ENCODE data around the gene ELAVL2. TPM values are rescaled to one million over a fixed set of nuclear protein-coding genes. Genes with fewer than 3 reads are reported as not detected.
A peak's percentile ranks its signal among the peaks of the same experiment; 100 is the strongest.

ELAVL2 gene
- total RNA-seq, 1 donor from 2014 or later = 21.1 TPM

DNA sequence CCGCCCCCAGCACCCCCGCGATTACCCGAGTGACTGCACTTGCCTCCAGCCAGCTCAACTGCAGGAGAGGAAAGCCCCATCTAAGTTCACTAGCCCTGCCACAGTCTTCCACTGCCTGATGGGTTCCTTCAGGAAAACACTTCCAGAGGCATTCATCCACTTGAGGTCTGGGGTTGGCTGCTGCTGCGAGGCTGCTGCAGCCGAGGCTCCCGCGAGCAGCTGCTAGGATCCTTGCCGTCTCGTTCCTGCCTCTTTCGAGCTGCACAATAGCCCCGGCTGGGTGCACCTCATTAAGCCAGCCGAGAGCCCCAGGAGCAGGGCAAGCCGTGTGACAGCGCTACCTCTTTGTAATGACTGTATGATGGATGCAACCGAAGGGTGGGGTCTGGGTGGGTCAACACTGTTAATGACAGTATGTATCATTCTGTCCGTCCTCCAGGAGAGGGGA, 24.2 kb upstream of the ELAVL2 start:
- Mint-ChIP-seq H3K27me3 (ENCODE audit: insufficient read depth, low read depth) (peaks cover 2% of the 10 kb centered on the region), H3K36me3 (no peaks in the 10 kb centered on the region), H3K4me1 (peaks cover 17% of the 10 kb centered on the region), H3K4me3 (peak overlapping the region; percentile 88), H3K27ac (peak overlapping the region; percentile 96), H3K9me3 (no peaks in the 10 kb centered on the region)
- H3K27me3 ChIP-seq = peaks cover 15% of the 10 kb centered on the region
- no peaks in the 10 kb centered on the region for H3K9me3 ChIP-seq (ENCODE audit: low read depth)
- H3K4me3 ChIP-seq = peak overlapping the region; percentile 71
- peak overlapping the region; percentile 95 for H2AFZ ChIP-seq (replicated peaks)
- H3K9ac ChIP-seq = no peak overlapping the region
- H3K4me2 ChIP-seq = peak overlapping the region; percentile 97
- TF ChIP-seq EZH2phosphoT487 (IDR thresholded peaks at IDR 0.05) (peak; percentile 17), EZH2 (IDR thresholded peaks at IDR 0.05) (no peak)
- TF ChIP-seq, protein P1, sequence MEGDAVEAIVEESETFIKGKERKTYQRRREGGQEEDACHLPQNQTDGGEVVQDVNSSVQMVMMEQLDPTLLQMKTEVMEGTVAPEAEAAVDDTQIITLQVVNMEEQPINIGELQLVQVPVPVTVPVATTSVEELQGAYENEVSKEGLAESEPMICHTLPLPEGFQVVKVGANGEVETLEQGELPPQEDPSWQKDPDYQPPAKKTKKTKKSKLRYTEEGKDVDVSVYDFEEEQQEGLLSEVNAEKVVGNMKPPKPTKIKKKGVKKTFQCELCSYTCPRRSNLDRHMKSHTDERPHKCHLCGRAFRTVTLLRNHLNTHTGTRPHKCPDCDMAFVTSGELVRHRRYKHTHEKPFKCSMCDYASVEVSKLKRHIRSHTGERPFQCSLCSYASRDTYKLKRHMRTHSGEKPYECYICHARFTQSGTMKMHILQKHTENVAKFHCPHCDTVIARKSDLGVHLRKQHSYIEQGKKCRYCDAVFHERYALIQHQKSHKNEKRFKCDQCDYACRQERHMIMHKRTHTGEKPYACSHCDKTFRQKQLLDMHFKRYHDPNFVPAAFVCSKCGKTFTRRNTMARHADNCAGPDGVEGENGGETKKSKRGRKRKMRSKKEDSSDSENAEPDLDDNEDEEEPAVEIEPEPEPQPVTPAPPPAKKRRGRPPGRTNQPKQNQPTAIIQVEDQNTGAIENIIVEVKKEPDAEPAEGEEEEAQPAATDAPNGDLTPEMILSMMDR (IDR thresholded peaks at IDR 0.05) = no peak
- DNase-seq (ENCODE audit: low spot score) = peak; percentile 91
- H3K27ac ChIP-seq = peak overlapping the region; percentile 72
- peaks cover 38% of the 10 kb centered on the region for H3F3A ChIP-seq (ENCODE audit: low read depth)
- H3K36me3 ChIP-seq = no peaks in the 10 kb centered on the region
- no peaks in the 10 kb centered on the region for H3K79me2 ChIP-seq (ENCODE audit: low read depth)
- peaks cover 16% of the 10 kb centered on the region for H3K4me1 ChIP-seq
- H4K20me1 ChIP-seq (ENCODE audit: low read depth) = no peaks in the 10 kb centered on the region

DNA sequence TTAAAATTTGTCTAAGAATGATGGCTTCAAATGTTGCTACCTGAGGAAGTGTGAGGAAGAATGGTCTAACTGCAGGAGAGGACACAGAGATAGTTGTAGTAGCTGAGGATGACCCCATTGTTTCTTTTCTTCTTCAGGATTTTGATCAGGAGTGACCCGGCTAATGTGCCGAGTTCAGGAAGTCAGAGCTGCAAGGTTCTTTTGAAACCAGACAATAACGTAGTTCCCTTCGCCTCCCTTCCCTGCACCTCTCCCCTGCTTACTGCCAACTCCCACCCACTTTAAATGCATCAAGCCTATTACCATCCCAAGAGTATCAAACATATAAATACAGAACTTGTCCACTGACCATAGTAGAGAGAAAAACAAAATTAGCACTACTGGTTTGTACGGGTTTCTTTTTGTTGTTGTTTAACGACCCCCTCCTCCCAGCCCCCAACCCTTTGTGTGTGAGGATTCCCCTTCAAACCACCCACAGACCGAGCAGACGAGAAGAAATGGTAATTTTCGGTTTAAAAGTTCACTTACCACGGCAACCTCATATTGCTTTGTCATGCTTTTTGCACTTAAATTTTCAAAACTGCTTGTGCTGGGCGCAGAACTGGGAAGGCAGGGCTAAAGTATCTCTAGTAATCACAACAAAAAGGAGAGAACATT, 23.5 kb upstream of the ELAVL2 start:
- Histone ChIP-seq H3K4me2 (peak overlapping the region; percentile 97), H2AFZ (replicated peaks) (peak overlapping the region; percentile 95), H3K9ac (peak overlapping the region; percentile 21), H3K36me3 (no peaks in the 10 kb centered on the region), H3K27me3 (peaks cover 15% of the 10 kb centered on the region), H3K9me3 (ENCODE audit: low read depth) (no peaks in the 10 kb centered on the region), H3K4me3 (peak overlapping the region; percentile 71), H4K20me1 (ENCODE audit: low read depth) (no peaks in the 10 kb centered on the region), H3K4me1 (peaks cover 16% of the 10 kb centered on the region), H3F3A (ENCODE audit: low read depth) (peaks cover 38% of the 10 kb centered on the region), H3K27ac (peak overlapping the region; percentile 72), H3K79me2 (ENCODE audit: low read depth) (no peaks in the 10 kb centered on the region)
- TF ChIP-seq, protein P1 (IDR thresholded peaks at IDR 0.05) = no peak
- no peak for TF ChIP-seq EZH2phosphoT487 (IDR thresholded peaks at IDR 0.05)
- TF ChIP-seq EZH2 (IDR thresholded peaks at IDR 0.05) = no peak
- DNase-seq (ENCODE audit: low spot score) = peak; percentile 69
- Mint-ChIP-seq H3K36me3 (no peaks in the 10 kb centered on the region), H3K27me3 (ENCODE audit: insufficient read depth, low read depth) (peaks cover 2% of the 10 kb centered on the region), H3K9me3 (no peaks in the 10 kb centered on the region), H3K4me3 (peak overlapping the region; percentile 88), H3K27ac (peak overlapping the region; percentile 98), H3K4me1 (peaks cover 17% of the 10 kb centered on the region)

DNA sequence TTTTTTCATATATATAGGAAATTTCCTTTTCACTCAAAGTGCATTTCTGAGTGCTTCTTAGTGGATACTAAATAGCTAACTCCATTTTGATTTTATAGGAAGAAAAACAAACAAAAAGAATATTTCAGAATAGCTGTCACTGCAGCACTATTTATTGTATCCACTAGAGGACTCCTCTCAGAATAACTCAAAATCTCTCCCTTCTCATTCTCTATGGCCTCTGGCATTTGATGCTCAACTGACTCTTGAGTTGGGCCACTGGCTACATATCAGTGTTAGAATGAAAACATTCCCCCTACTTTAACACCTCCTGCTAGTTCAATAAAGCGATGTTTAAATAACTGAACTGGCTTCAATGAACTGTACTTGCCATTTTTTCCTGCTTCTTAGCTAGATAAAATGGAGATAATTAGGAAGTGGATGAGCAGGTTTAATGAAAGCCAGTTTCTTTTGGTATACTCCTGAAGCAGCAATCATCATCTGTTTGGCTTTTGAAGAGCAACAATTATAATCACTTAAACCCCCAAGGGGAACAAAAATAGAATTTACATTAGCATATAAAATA, 16.6 kb upstream of the ELAVL2 start:
- H3K36me3 Mint-ChIP-seq = peaks cover 4% of the 10 kb centered on the region
- TF ChIP-seq, protein P1 (IDR thresholded peaks at IDR 0.05) = peak; percentile 42
- TF ChIP-seq EZH2 (IDR thresholded peaks at IDR 0.05) = no peak
- Histone ChIP-seq H3F3A (ENCODE audit: low read depth) (no peaks in the 10 kb centered on the region), H3K9ac (no peak overlapping the region), H4K20me1 (ENCODE audit: low read depth) (no peaks in the 10 kb centered on the region), H2AFZ (replicated peaks) (no peak overlapping the region), H3K27me3 (no peaks in the 10 kb centered on the region), H3K4me1 (no peaks in the 10 kb centered on the region), H3K4me3 (no peak overlapping the region), H3K4me2 (no peak overlapping the region), H3K27ac (no peak overlapping the region), H3K9me3 (ENCODE audit: low read depth) (no peaks in the 10 kb centered on the region), H3K79me2 (ENCODE audit: low read depth) (no peaks in the 10 kb centered on the region), H3K36me3 (no peaks in the 10 kb centered on the region)
- H3K4me3 Mint-ChIP-seq = no peak overlapping the region
- H3K9me3 Mint-ChIP-seq = no peaks in the 10 kb centered on the region
- H3K27me3 Mint-ChIP-seq (ENCODE audit: insufficient read depth, low read depth) = peaks cover 2% of the 10 kb centered on the region
- peaks cover 2% of the 10 kb centered on the region for H3K4me1 Mint-ChIP-seq
- no peak for DNase-seq (ENCODE audit: low spot score)
- H3K27ac Mint-ChIP-seq = no peak overlapping the region
